OCI-LY3 (cell line): ENCODE data around the gene CMKLR1.

ENCODE experiments used
- H2AFZ ChIP-seq: fragments of 200-600, 300-600 bp; shearing (Covaris generic); 2 replicates; pipeline ENCODE4 v1.6.0; 2014; ENCODE audit warnings: antibody characterized with exemption, low read depth, low read length
- H3K27ac ChIP-seq: fragments of 200-600, 300-600 bp; sonication (generic); 2 replicates; pipeline ENCODE4 v1.5.1; 2014; ENCODE audit warnings: mild to moderate bottlenecking, low read length, moderate library complexity, mixed read lengths
- H3K27me3 ChIP-seq: fragments of 200-600, 300-600 bp; sonication (generic); 2 replicates; pipeline ENCODE4 v1.6.1; 2014; ENCODE audit warnings: low read depth, low read length, mixed read lengths
- H3K36me3 ChIP-seq: fragments of 200-600, 300-600 bp; sonication (generic); replicated peaks from 2 replicates; pipeline ENCODE3; 2014; ENCODE audit warnings: low read depth, low read length, mixed read lengths
- H3K4me1 ChIP-seq: fragments of 300-600, 200-600 bp; sonication (generic); 2 replicates; pipeline ENCODE4 v1.6.1; 2014; ENCODE audit warnings: low read length, mixed read lengths
- H3K4me2 ChIP-seq: fragments of 200-600, 300-600 bp; sonication (generic); 2 replicates; pipeline ENCODE4 v1.6.1; 2014; ENCODE audit warnings: low read length, mixed read lengths
- H3K4me3 ChIP-seq: fragments of 300-600, 200-600 bp; sonication (generic); 2 replicates; pipeline ENCODE4 v1.5.1; 2014; ENCODE audit warnings: antibody characterized with exemption, mild to moderate bottlenecking, low read length, moderate library complexity
- H3K79me2 ChIP-seq: fragments of 300-600, 200-600 bp; shearing (Covaris generic); 2 replicates; pipeline ENCODE4 v1.6.1; 2014; ENCODE audit warnings: mild to moderate bottlenecking, low read length, mixed read lengths
- H3K9ac ChIP-seq: fragments of 300-600, 200-600 bp; shearing (Covaris generic); 2 replicates; pipeline ENCODE4 v1.6.0; 2014; ENCODE audit warnings: mild to moderate bottlenecking, low read length, moderate library complexity
- H3K9me3 ChIP-seq: fragments of 200-600, 300-600 bp; shearing (Covaris generic); 2 replicates; pipeline ENCODE4 v1.6.1; 2014; ENCODE audit warnings: low read length, mixed read lengths; ENCODE audit not compliant: insufficient read depth
- H4K20me1 ChIP-seq: fragments of 200-600, 300-600 bp; sonication (generic); 2 replicates; pipeline ENCODE4 v1.6.1; 2016; ENCODE audit warnings: low read length, mixed read lengths; ENCODE audit not compliant: insufficient read depth
- CTCF ChIP-seq: fragments of 200-600, 300-600 bp; sonication (generic); IDR thresholded peaks from 2 replicates; pipeline ENCODE4 v1.5.1; 2014; ENCODE audit warnings: antibody characterized with exemption, low read length, low read depth
- EZH2phosphoT487 ChIP-seq: fragments of 200-600 bp; shearing (Covaris generic); IDR thresholded peaks from 2 replicates; pipeline ENCODE4 v1.6.1; 2018; ENCODE audit warnings: antibody characterized with exemption, mixed run types, low read depth

The CMKLR1 gene

GRCh38 chr12:108341854-108342847 is 3.0 kb upstream of the CMKLR1 start:
- Histone ChIP-seq H3K27me3 (peaks cover 56% of the 10 kb centered on the region), H3K9ac (no peak overlapping the region)
- no peak for TF ChIP-seq EZH2phosphoT487
- TF ChIP-seq CTCF = no peak

GRCh38 chr12:108341356-108341755 is 2.2 kb upstream of the CMKLR1 start:
- Histone ChIP-seq H4K20me1 (no peaks in the 10 kb centered on the region), H3K4me2 (no peak overlapping the region), H3K27me3 (peaks cover 56% of the 10 kb centered on the region), H2AFZ (no peak overlapping the region), H3K4me3 (no peak overlapping the region), H3K27ac (no peak overlapping the region), H3K4me1 (peaks cover 27% of the 10 kb centered on the region), H3K79me2 (no peaks in the 10 kb centered on the region), H3K9me3 (no peaks in the 10 kb centered on the region), H3K36me3 (no peaks in the 10 kb centered on the region), H3K9ac (no peak overlapping the region)
- no peak for TF ChIP-seq CTCF
- no peak for TF ChIP-seq EZH2phosphoT487

More at GRCh38 chr12:108341854-108342847, 3.0 kb upstream of the CMKLR1 start:
- Histone ChIP-seq H3K4me3 (no peak overlapping the region), H3K4me1 (peaks cover 19% of the 10 kb centered on the region), H2AFZ (no peak overlapping the region), H3K36me3 (no peaks in the 10 kb centered on the region), H3K4me2 (no peak overlapping the region), H3K9me3 (no peaks in the 10 kb centered on the region), H3K27ac (no peak overlapping the region), H4K20me1 (no peaks in the 10 kb centered on the region), H3K79me2 (no peaks in the 10 kb centered on the region)

- no peaks in the 10 kb centered on the region for H3K36me3 ChIP-seq
- no peak overlapping the region for H3K4me2 ChIP-seq
- TF ChIP-seq CTCF = no peak
- no peak for TF ChIP-seq EZH2phosphoT487
- no peak overlapping the region for H3K4me3 ChIP-seq
- no peak overlapping the region for H2AFZ ChIP-seq
- peaks cover 40% of the 10 kb centered on the region for H3K4me1 ChIP-seq
- H3K27ac ChIP-seq = no peak overlapping the region
- no peaks in the 10 kb centered on the region for H4K20me1 ChIP-seq
- H3K9ac ChIP-seq = no peak overlapping the region
- peaks cover 50% of the 10 kb centered on the region for H3K27me3 ChIP-seq
- no peaks in the 10 kb centered on the region for H3K9me3 ChIP-seq
- no peaks in the 10 kb centered on the region for H3K79me2 ChIP-seq
These were observed 926 bp upstream of the CMKLR1 start for GRCh38 chr12:108340037-108340436.
